Loucy (cell line): ENCODE results near the gene MAGEC3.

Experiments
- H2AFZ ChIP-seq: fragments of 200-600 bp; sonication (generic); 2 replicates; pipeline ENCODE4 v1.6.0; 2016; ENCODE audit warnings: antibody characterized with exemption, mild to moderate bottlenecking, low read length, moderate library complexity
- H3F3A ChIP-seq: fragments of 200-600 bp; 2 replicates; pipeline ENCODE4 v1.6.0; 2016; ENCODE audit warnings: antibody characterized with exemption, low read depth, mild to moderate bottlenecking
- H3K27me3 ChIP-seq: fragments of 200-600 bp; sonication (generic); 2 replicates; pipeline ENCODE4 v1.6.1; 2014; ENCODE audit warnings: low read length, mild to moderate bottlenecking; ENCODE audit not compliant: insufficient read depth, poor library complexity, severe bottlenecking
- H3K36me3 ChIP-seq: fragments of 200-600 bp; sonication (generic); 2 replicates; pipeline ENCODE4 v1.6.1; 2016; ENCODE audit warnings: low read length; ENCODE audit not compliant: insufficient read depth
- H3K4me1 ChIP-seq: fragments of 200-600 bp; sonication (generic); 2 replicates; pipeline ENCODE4 v1.5.1; 2014; ENCODE audit warnings: low read length, mild to moderate bottlenecking; ENCODE audit not compliant: insufficient read depth, poor library complexity, severe bottlenecking
- H3K4me2 ChIP-seq: fragments of 200-600 bp; sonication (generic); 2 replicates; pipeline ENCODE4 v1.6.0; 2014; ENCODE audit warnings: antibody characterized with exemption, low read length, low read depth, mild to moderate bottlenecking; ENCODE audit not compliant: poor library complexity, severe bottlenecking
- H3K4me3 ChIP-seq: fragments of 200-600 bp; sonication (generic); 2 replicates; pipeline ENCODE4 v1.5.1; 2014; ENCODE audit warnings: low read length, mild to moderate bottlenecking, mixed read lengths; ENCODE audit not compliant: poor library complexity, severe bottlenecking
- H3K79me2 ChIP-seq: fragments of 200-600 bp; sonication (generic); 2 replicates; pipeline ENCODE4 v1.6.1; 2014; ENCODE audit warnings: low read length; ENCODE audit not compliant: insufficient read depth
- H3K9ac ChIP-seq: fragments of 200-600 bp; sonication (generic); 2 replicates; pipeline ENCODE4 v1.6.0; 2014; ENCODE audit warnings: mild to moderate bottlenecking, low read depth, low read length, moderate library complexity; ENCODE audit not compliant: poor library complexity, severe bottlenecking
- H3K9me2 ChIP-seq: fragments of 200-600 bp; sonication (generic); replicated peaks from 2 replicates; pipeline ENCODE4 v1.6.1; 2016; ENCODE audit warnings: low read depth, low read length, mixed read lengths
- H3K9me3 ChIP-seq: fragments of 200-600 bp; sonication (generic); 2 replicates; pipeline ENCODE4 v1.6.1; 2014; ENCODE audit warnings: mild to moderate bottlenecking, antibody characterized with exemption, low read length, low read depth; ENCODE audit not compliant: insufficient read depth
- H4K20me1 ChIP-seq: fragments of 200-600 bp; sonication (generic); 2 replicates; pipeline ENCODE4 v1.6.0; 2014; ENCODE audit warnings: antibody characterized with exemption, low read length, mild to moderate bottlenecking; ENCODE audit not compliant: insufficient read depth, poor library complexity, severe bottlenecking
- EZH2phosphoT487 ChIP-seq: fragments of 200-600 bp; IDR thresholded peaks from 2 replicates; pipeline ENCODE4 v1.6.1; 2018; ENCODE audit warnings: antibody characterized with exemption, mild to moderate bottlenecking, moderate library complexity, borderline replicate concordance
- TF ChIP-seq, protein P1 (sequence below): fragments of 200-600 bp; sonication (generic); conservative IDR thresholded peaks from 2 replicates; pipeline ENCODE4 v1.5.1; 2014; ENCODE audit warnings: mild to moderate bottlenecking, antibody characterized with exemption, low read length

MAGEC3 gene

DNA sequence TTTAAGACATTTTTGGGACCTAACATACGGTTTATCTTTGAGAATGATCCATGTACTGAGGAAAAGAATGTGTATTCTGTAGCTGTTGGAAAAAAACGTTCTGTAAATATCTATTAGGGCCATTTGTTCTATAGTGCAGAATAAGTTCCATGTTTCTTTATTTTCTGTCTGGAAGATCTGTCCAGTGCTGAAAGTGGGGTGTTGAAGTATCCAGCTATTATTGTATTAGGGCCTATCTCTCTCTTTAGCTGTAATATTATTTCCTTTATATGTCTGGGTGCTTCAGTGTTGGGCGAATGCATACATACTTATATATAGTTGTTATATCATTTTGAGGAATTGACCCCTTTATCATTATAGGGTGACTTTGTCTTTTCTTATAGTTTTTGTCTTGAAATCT is 90.3 kb downstream of the MAGEC3 start:
- H3K36me3 ChIP-seq, result no peaks in the 10 kb centered on the region
- no peaks in the 10 kb centered on the region for H3K79me2 ChIP-seq
- no peak overlapping the region for H2AFZ ChIP-seq
- H3K27me3 ChIP-seq, result no peaks in the 10 kb centered on the region
- no peak overlapping the region for H3K4me2 ChIP-seq
- H4K20me1 ChIP-seq, result no peaks in the 10 kb centered on the region
- H3K9me3 ChIP-seq, result no peaks in the 10 kb centered on the region
- H3K9me2 ChIP-seq, result no peaks in the 10 kb centered on the region
- H3K4me3 ChIP-seq, result no peak overlapping the region
- H3K9ac ChIP-seq, result no peak overlapping the region
- no peak for TF ChIP-seq EZH2phosphoT487
- TF ChIP-seq, protein P1, sequence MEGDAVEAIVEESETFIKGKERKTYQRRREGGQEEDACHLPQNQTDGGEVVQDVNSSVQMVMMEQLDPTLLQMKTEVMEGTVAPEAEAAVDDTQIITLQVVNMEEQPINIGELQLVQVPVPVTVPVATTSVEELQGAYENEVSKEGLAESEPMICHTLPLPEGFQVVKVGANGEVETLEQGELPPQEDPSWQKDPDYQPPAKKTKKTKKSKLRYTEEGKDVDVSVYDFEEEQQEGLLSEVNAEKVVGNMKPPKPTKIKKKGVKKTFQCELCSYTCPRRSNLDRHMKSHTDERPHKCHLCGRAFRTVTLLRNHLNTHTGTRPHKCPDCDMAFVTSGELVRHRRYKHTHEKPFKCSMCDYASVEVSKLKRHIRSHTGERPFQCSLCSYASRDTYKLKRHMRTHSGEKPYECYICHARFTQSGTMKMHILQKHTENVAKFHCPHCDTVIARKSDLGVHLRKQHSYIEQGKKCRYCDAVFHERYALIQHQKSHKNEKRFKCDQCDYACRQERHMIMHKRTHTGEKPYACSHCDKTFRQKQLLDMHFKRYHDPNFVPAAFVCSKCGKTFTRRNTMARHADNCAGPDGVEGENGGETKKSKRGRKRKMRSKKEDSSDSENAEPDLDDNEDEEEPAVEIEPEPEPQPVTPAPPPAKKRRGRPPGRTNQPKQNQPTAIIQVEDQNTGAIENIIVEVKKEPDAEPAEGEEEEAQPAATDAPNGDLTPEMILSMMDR, result no peak
- H3F3A ChIP-seq, result no peaks in the 10 kb centered on the region
- H3K4me1 ChIP-seq, result no peaks in the 10 kb centered on the region

DNA sequence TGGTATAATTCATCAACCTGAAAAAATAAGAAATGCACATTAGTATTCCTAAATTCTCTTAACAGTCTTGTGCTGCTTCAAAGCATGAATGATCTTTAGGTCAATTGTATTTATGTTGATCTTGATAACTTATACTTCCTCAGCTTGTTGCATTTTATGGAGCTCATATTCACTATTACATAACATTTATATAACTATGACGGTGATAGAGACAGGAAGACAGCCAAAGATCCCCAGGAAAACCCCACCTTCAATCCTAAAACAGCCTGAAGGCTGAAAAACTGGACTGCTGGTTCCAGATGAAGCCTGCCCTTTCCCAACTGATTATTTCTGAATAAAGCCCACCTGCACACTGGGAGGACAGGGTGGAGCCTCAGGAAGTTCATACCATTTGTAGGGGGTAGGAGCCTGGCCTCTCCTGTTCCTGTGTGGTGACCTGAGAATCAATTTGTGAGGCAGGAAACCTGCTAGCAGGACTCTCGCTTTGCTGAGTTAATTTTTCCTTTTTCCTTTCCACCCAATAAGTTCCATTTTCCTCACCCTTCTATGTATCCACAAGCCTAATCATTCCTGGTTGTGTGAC is 96.0 kb downstream of the MAGEC3 start:
- no peaks in the 10 kb centered on the region for H3K79me2 ChIP-seq
- no peaks in the 10 kb centered on the region for H3K36me3 ChIP-seq
- H3K9ac ChIP-seq, result no peak overlapping the region
- H3K9me2 ChIP-seq, result no peaks in the 10 kb centered on the region
- no peaks in the 10 kb centered on the region for H4K20me1 ChIP-seq
- H3K4me1 ChIP-seq, result no peaks in the 10 kb centered on the region
- H3F3A ChIP-seq, result no peaks in the 10 kb centered on the region
- H3K4me3 ChIP-seq, result no peak overlapping the region
- no peaks in the 10 kb centered on the region for H3K9me3 ChIP-seq
- TF ChIP-seq, protein P1, result no peak
- no peak for TF ChIP-seq EZH2phosphoT487
- no peak overlapping the region for H2AFZ ChIP-seq
- H3K4me2 ChIP-seq, result no peak overlapping the region
- H3K27me3 ChIP-seq, result no peaks in the 10 kb centered on the region

DNA sequence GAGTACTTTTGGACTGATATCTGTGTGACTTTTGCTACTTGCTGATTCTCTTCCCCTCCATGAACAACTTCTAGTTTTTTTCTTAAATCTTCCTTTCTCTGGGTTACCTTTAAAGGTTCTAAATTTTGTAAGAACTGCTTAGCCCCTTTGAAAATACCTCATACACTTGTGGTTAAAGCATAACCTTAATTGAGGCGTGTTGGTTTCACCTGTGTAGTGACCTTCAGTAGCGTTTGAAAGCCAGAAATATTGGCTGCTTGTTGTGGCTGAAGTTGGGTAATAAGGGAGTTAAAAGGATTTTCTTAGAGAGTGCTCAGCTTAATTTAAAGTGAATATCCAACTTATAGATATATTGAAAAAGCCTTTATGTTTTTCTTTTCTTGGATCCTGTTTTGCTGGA is 97.5 kb downstream of the MAGEC3 start:
- Histone ChIP-seq H2AFZ (no peak overlapping the region), H3F3A (no peaks in the 10 kb centered on the region)

More for the DNA sequence above, 97.5 kb downstream of the MAGEC3 start:
- Histone ChIP-seq H3K9ac (no peak overlapping the region), H3K4me3 (no peak overlapping the region), H3K27me3 (no peaks in the 10 kb centered on the region), H4K20me1 (no peaks in the 10 kb centered on the region), H3K79me2 (no peaks in the 10 kb centered on the region), H3K9me2 (no peaks in the 10 kb centered on the region), H3K36me3 (no peaks in the 10 kb centered on the region), H3K9me3 (no peaks in the 10 kb centered on the region), H3K4me2 (no peak overlapping the region), H3K4me1 (no peaks in the 10 kb centered on the region)
- TF ChIP-seq, protein P1, result no peak
- no peak for TF ChIP-seq EZH2phosphoT487
